ENCODE results near the gene MXRA7.

The MXRA7 gene

DNA sequence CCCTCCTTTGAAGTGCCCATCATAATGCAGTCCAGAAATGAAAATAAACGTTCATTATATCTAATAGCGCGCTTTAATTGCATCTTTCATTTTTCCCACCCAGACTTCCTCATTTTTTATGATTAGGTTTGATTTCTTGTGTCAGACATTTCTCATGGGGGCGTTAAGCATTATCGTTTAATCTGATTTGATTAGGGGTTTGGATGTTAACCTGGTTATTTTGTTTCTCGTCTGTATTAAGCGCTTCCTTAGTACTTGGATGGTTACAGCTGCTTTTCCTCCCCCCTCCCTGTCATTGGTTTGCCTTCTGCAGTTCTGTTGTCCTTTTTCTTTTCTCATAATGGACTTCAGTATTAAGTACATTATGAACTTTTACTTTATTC, 27.7 kb upstream of the MXRA7 start:
- peak overlapping the region; percentile 95 for H3K4me3 ChIP-seq (ENCODE audit: low read depth, low read length)
- TF ChIP-seq, protein P1, sequence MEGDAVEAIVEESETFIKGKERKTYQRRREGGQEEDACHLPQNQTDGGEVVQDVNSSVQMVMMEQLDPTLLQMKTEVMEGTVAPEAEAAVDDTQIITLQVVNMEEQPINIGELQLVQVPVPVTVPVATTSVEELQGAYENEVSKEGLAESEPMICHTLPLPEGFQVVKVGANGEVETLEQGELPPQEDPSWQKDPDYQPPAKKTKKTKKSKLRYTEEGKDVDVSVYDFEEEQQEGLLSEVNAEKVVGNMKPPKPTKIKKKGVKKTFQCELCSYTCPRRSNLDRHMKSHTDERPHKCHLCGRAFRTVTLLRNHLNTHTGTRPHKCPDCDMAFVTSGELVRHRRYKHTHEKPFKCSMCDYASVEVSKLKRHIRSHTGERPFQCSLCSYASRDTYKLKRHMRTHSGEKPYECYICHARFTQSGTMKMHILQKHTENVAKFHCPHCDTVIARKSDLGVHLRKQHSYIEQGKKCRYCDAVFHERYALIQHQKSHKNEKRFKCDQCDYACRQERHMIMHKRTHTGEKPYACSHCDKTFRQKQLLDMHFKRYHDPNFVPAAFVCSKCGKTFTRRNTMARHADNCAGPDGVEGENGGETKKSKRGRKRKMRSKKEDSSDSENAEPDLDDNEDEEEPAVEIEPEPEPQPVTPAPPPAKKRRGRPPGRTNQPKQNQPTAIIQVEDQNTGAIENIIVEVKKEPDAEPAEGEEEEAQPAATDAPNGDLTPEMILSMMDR (IDR thresholded peaks at IDR 0.05; ENCODE audit: low read depth, low read length): no peak

DNA sequence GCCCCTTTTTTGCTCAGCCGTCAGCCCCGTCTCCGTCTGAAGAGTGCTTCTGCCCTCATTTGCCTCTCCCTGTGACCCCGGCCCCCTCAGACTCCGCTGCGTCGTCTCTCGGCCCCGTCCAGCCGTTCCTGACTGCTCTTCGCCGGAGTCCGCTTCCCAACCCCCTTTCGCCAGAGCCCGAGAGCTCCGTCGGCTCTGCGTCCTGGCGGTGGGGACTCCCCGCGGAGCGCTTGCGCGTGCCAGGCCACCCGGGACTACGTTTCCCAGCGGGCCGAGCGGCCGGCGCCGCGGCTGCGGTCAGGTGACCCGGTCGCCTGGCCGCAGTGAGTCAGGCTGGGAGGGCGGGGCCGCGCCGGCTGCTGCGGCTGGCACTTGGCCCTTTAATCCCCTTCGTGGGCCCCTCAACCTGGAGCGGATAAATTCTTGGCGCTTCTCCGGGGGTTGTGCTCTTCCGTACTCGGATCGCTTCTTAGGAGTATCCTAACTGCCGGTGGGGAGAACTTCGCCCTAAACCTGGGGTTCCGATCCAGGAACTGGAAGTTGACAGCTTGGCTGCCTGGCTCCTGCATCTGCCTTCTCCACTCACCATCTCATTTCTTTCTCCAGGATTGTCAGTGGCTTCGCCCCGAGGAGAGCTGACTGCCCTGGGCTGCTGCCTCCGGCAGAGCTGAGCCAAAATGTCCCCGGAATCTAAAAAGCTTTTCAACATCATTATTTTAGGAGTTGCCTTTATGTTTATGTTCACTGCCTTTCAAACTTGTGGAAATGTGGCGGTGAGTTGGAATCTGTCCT, 27.1 kb upstream of the MXRA7 start, which contains the start of gene MFSD11:
Gene MFSD11 (plus strand): TSS at position 444 of the 792 bp plus-strand sequence. CDS start 234 bp downstream, at position 678.
- H3K4me3 ChIP-seq (ENCODE audit: low read depth, low read length): peak within 1 kb of the TSS; percentile 95
- TF ChIP-seq, protein P1 (IDR thresholded peaks at IDR 0.05; ENCODE audit: low read depth, low read length): no peak

DNA sequence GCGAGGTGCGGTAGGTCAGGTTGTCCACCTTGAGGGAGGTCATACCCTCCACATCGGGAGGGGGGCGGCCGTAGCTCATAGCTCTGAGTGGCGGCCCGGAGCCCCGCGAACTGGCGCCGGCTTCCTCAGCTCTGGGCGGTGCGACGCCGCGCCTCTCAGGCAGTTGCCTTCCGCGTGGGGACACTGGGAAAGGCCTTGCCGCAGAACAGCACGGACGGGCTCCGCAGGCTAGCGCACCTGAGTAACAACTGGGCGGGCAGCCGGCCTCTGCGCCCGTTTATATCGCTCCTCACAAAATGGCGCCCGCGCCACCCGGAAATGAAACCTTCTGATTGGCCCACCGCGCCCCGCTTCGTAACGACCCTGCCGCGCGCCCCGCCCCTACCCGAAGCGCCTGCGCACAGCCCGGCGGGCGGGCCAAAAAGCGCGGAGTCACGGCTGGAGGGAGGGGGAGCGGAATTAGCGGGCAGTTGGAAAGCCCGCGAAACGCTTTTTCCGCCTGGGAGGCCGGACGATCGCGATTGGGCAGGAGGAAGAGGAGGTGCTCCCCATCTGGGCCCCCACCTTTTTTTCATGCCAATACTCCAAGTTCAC, 26.4 kb upstream of the MXRA7 start, which contains the start of gene SRSF2:
Gene SRSF2 (minus strand): TSS at position 250 of the 594 bp plus-strand sequence. CDS start 171 bp downstream, at position 79.
- TF ChIP-seq, protein P1 (IDR thresholded peaks at IDR 0.05; ENCODE audit: low read depth, low read length): no peak
- H3K4me3 ChIP-seq (ENCODE audit: low read depth, low read length): peak within 1 kb of the TSS; percentile 95

DNA sequence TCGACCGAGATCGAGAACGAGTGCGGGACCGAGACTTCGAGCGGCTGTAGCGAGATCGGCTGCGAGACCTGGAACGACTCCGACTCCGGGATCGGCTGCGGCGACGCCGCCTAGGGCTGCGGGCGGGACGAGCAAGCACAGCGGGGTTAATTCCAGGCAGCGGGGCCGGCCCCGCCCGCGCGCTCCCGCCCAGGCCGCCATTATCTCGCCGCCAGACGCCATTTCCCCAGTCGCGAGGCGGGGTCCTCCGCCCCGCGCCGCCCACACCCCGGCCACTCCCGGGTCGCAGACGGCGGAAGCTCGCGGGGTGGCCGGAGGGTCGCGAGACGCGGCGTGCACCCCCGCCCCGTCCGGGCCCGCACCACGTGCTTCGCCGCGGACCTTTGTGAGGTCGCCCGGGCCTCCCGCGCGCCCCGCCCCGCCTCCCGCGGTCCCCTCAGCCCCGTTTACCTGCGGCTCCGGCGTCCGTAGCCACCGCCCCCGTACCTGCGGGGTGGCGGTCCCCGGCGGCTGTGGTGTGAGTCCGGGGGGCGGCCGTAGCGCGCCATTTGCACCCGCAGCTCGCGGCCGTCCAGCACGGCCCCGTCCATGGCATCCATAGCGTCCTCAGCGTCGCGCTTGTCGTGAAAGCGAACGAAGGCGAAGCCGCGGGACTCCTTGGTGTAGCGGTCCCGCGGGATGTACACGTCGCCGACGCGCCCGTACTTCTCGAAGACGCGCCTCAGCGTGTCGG, 25.8 kb upstream of the MXRA7 start:
- peak overlapping the region; percentile 95 for H3K4me3 ChIP-seq (ENCODE audit: low read depth, low read length)
- TF ChIP-seq, protein P1 (IDR thresholded peaks at IDR 0.05; ENCODE audit: low read depth, low read length): peak; percentile 14; the same call in 1 of the 2 replicates

DNA sequence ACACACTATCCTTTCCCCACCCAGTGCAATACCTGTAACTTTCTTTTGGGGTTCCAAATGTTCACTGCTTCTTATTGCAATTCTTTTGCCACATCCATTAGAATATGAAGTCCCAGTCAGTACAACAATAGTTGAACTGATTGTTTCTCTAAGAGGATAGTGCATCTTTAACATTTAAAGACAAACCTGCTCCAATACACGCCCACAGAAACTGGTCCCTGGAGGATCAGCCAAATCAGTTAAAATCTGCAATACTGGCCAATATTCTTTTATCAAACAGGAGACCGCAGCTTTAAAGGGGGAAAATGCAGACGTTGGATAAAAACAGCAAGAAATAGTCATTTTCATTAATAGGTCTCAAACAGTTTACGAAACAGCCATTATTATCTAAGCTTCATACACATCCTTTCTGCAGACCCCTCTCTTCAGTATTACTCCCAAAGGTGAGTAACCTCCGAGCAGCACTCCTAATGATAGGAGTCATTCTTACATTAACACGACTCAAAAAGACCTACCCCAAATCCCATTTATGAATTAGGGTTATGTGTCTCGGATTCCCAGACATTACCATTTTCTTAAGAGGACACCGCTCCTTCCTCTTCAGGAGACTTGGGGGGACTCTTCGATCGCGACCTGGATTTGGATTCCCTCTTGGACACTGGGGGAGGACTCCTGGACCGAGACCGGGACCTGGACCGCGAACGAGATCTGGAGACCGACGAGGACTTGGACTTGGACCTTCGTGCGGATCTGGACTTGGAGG, 25.0 kb upstream of the MXRA7 start:
- TF ChIP-seq, protein P1 (IDR thresholded peaks at IDR 0.05; ENCODE audit: low read depth, low read length): no peak

DNA sequence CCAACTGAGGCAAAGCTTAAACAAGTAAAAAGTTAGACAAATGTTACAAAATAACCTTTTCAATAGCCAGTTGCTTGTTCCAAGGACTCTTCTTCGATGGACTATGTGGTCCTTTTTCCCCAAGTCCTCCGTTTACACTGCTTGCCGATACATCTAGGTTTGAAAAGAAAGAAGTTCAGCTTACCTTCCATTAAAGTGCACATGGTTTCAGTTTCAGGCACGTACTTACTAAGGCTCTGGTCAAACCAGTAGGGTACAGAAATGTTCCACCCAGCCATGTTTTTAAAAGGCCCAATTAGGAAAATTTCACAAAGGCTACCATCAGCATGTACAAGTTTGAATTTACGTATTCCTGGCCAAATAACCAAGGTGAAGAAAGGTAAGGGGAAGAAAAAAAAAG, 24.2 kb upstream of the MXRA7 start:
- TF ChIP-seq, protein P1 (IDR thresholded peaks at IDR 0.05; ENCODE audit: low read depth, low read length): no peak
- peak overlapping the region; percentile 95 for H3K4me3 ChIP-seq (ENCODE audit: low read depth, low read length)

More for the DNA sequence above, 25.0 kb upstream of the MXRA7 start:
- H3K4me3 ChIP-seq (ENCODE audit: low read depth, low read length): peak overlapping the region; percentile 95
